ENCODE results near the gene IFT43. TPM values are rescaled to one million over a fixed set of nuclear protein-coding genes. Genes with fewer than 3 reads are reported as not detected.

Gene IFT43
- total RNA-seq, 1 experiment from 2014 or later, result 98.8 TPM

- TF ChIP-seq, protein P1, sequence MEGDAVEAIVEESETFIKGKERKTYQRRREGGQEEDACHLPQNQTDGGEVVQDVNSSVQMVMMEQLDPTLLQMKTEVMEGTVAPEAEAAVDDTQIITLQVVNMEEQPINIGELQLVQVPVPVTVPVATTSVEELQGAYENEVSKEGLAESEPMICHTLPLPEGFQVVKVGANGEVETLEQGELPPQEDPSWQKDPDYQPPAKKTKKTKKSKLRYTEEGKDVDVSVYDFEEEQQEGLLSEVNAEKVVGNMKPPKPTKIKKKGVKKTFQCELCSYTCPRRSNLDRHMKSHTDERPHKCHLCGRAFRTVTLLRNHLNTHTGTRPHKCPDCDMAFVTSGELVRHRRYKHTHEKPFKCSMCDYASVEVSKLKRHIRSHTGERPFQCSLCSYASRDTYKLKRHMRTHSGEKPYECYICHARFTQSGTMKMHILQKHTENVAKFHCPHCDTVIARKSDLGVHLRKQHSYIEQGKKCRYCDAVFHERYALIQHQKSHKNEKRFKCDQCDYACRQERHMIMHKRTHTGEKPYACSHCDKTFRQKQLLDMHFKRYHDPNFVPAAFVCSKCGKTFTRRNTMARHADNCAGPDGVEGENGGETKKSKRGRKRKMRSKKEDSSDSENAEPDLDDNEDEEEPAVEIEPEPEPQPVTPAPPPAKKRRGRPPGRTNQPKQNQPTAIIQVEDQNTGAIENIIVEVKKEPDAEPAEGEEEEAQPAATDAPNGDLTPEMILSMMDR (conservative IDR thresholded peaks at IDR 0.05), result no peak
- TF ChIP-seq EZH2 (IDR thresholded peaks at IDR 0.05; ENCODE audit: low read depth), result no peak
- H3K4me2 ChIP-seq, result no peak overlapping the region
- H4K20me1 ChIP-seq (ENCODE audit: insufficient read depth), result no peaks in the 10 kb centered on the region
- intact Hi-C loops (cut with micrococcal nuclease; ENCODE audit: unreplicated experiment), result no loop called here
- no peak overlapping the region for H2AFZ ChIP-seq
- no peak for DNase-seq
- ChIA-PET POLR2A (ENCODE audit: unreplicated experiment) (interaction anchor here (0.7 kb wide), 1 partner anchor 477 kb away, joined by 3 read pairs; no protein-coding TSS in a partner anchor), CTCF (interaction anchor here (0.5 kb wide), 1 partner anchor 9 kb away, joined by 9 read pairs; no protein-coding TSS in a partner anchor)
- no TSS peak for BruUV-seq (replicated peaks)
- no peak overlapping the region for H3K27ac ChIP-seq
- no peaks in the 10 kb centered on the region for H3K79me2 ChIP-seq (ENCODE audit: low read depth)
- no peaks in the 10 kb centered on the region for H3K9me2 ChIP-seq (ENCODE audit: insufficient read depth)
- peaks cover 97% of the 10 kb centered on the region for H3K27me3 ChIP-seq (ENCODE audit: insufficient read depth, low read depth)
- H3K9me3 ChIP-seq (ENCODE audit: insufficient read depth, low read depth), result no peaks in the 10 kb centered on the region
- H3K36me3 ChIP-seq (ENCODE audit: low read depth), result no peaks in the 10 kb centered on the region
- H3K4me1 ChIP-seq (replicated peaks; ENCODE audit: insufficient read depth), result no peaks in the 10 kb centered on the region
- H3K4me3 ChIP-seq, result no peak overlapping the region
- no peaks in the 10 kb centered on the region for H3F3A ChIP-seq (ENCODE audit: insufficient read depth, low read depth)
These were observed 127.5 kb downstream of the IFT43 start for GRCh38 chr14:76112889-76113624.

- POLR2A ChIA-PET (ENCODE audit: unreplicated experiment), result interaction anchor here (0.7 kb wide), 1 partner anchor 478 kb away, joined by 3 read pairs; no protein-coding TSS in a partner anchor
These were observed 128.1 kb downstream of the IFT43 start for GRCh38 chr14:76113691-76114090.

GRCh38 chr14:76115010-76115422 lies 129.5 kb downstream of the IFT43 start:
- Histone ChIP-seq H3K4me3 (no peak overlapping the region), H3K36me3 (ENCODE audit: low read depth) (no peaks in the 10 kb centered on the region), H3K4me2 (no peak overlapping the region), H3K9me2 (ENCODE audit: insufficient read depth) (no peaks in the 10 kb centered on the region), H3K79me2 (ENCODE audit: low read depth) (no peaks in the 10 kb centered on the region), H3K27me3 (ENCODE audit: insufficient read depth, low read depth) (peaks cover 94% of the 10 kb centered on the region), H4K20me1 (ENCODE audit: insufficient read depth) (no peaks in the 10 kb centered on the region), H3F3A (ENCODE audit: insufficient read depth, low read depth) (no peaks in the 10 kb centered on the region), H2AFZ (no peak overlapping the region), H3K9me3 (ENCODE audit: insufficient read depth, low read depth) (no peaks in the 10 kb centered on the region), H3K4me1 (replicated peaks; ENCODE audit: insufficient read depth) (no peaks in the 10 kb centered on the region), H3K27ac (no peak overlapping the region)
- intact Hi-C loops (cut with micrococcal nuclease; ENCODE audit: unreplicated experiment), result no loop called here
- no TSS peak for BruUV-seq (replicated peaks)
- CTCF ChIA-PET, result interaction anchor here (0.8 kb wide), 1 partner anchor 64 kb away, joined by 5 read pairs; no protein-coding TSS in a partner anchor
- POLR2A ChIA-PET (ENCODE audit: unreplicated experiment), result no interaction called here
- DNase-seq, result no peak
- TF ChIP-seq, protein P1 (conservative IDR thresholded peaks at IDR 0.05), result no peak; the same call in 1 of the 2 replicates
- TF ChIP-seq EZH2 (IDR thresholded peaks at IDR 0.05; ENCODE audit: low read depth), result no peak

More at GRCh38 chr14:76113691-76114090, 128.1 kb downstream of the IFT43 start:
- Histone ChIP-seq H3K4me3 (no peak overlapping the region), H3K27me3 (ENCODE audit: insufficient read depth, low read depth) (peaks cover 97% of the 10 kb centered on the region), H3F3A (ENCODE audit: insufficient read depth, low read depth) (no peaks in the 10 kb centered on the region), H3K9me2 (ENCODE audit: insufficient read depth) (no peaks in the 10 kb centered on the region), H3K9me3 (ENCODE audit: insufficient read depth, low read depth) (no peaks in the 10 kb centered on the region), H3K79me2 (ENCODE audit: low read depth) (no peaks in the 10 kb centered on the region), H3K27ac (no peak overlapping the region), H2AFZ (no peak overlapping the region), H3K4me1 (replicated peaks; ENCODE audit: insufficient read depth) (no peaks in the 10 kb centered on the region), H3K36me3 (ENCODE audit: low read depth) (no peaks in the 10 kb centered on the region), H4K20me1 (ENCODE audit: insufficient read depth) (no peaks in the 10 kb centered on the region), H3K4me2 (no peak overlapping the region)
- no peak for DNase-seq
- no TSS peak for BruUV-seq (replicated peaks)
- intact Hi-C loops (cut with micrococcal nuclease; ENCODE audit: unreplicated experiment), result no loop called here
- CTCF ChIA-PET, result interaction anchor here (0.5 kb wide), 1 partner anchor 8 kb away, joined by 9 read pairs; no protein-coding TSS in a partner anchor
- TF ChIP-seq EZH2 (IDR thresholded peaks at IDR 0.05; ENCODE audit: low read depth), result no peak
- TF ChIP-seq, protein P1 (conservative IDR thresholded peaks at IDR 0.05), result no peak

Measured in PC-9 (cell line).